ENCODE data around the gene NFE2L1.

The NFE2L1 gene

DNA sequence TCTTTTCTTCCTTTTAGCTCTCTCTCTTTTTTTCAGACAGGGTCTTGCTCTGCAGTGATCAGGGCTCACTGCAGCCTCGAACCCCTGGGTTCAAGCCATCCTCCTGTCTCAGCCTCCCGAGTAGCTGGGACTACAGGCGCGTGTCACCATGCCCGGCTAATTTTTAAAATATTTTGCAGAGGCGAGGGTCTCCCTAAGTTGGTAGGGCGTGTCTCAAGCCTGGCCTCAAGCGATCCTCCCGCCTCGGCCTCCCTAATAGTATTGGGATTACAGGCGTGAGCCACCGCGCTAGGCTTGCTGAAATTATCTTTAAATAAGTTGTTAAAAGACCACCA, 58.6 kb downstream of the NFE2L1 start:
- Histone ChIP-seq H3K27ac (ENCODE audit: low read length) (no peak overlapping the region), H3K27me3 (ENCODE audit: control insufficient read depth, insufficient read depth, low read length) (no peaks in the 10 kb centered on the region), H3K4me1 (ENCODE audit: control insufficient read depth, low read depth, low read length) (no peaks in the 10 kb centered on the region), H3K4me3 (ENCODE audit: low read length) (peak overlapping the region; percentile 93), H3K36me3 (ENCODE audit: control insufficient read depth, low read depth, low read length) (no peaks in the 10 kb centered on the region), H3K9ac (ENCODE audit: low read length) (peak overlapping the region; percentile 89), H3K9me3 (ENCODE audit: control insufficient read depth, low read depth, low read length) (no peaks in the 10 kb centered on the region)

DNA sequence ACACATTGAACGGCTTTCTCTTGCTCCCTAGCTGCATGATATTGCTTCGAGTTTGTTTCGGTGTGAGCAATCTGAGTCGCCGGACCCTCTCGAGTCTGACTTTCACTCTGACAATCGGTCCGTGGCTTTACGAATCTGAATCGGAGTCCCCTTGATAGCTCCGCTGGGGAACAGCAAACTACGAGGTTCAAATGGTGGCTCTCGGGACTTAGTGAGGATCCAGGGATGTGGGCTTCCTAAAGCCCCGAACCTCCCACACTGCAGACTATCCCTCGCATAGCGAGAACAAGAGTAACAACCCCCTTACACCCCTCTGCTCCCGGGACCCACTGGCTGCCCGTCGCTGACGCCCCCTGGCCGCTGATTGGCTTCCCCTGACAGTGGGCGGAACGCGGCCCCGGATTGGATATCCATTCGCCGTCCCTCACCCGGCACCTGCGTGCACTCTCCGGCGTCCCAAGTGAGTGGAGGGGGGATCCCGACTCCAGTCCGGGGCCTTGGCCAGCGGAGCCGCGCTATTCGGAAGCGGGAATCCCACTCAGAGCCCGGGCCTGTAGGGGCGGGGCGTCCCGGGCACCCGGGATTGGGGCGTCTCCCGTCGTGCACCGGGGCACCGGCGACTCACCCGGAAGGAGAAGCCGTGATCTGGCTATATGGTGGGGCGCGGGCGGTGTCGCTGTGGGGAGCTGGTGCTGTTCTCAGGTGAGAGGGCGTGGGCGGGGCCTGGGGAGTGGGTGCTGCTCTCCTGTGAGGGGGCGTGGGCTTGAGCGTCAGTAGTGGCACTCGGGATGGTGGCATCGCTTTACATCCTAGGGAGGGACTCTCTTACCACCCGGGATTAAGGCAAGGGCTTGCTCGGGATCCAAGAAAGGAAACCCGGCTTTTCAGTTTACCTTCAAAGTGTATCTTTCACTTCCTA, 59.2 kb downstream of the NFE2L1 start, which contains the start of gene SNX11:
Gene SNX11, plus strand, starts transcription at position 630 of the 919 bp plus-strand sequence. CDS start 4,278 bp downstream, outside the sequence.
- Histone ChIP-seq H3K27me3 (ENCODE audit: control insufficient read depth, insufficient read depth, low read length) (no peaks in the 10 kb centered on the region), H3K27ac (ENCODE audit: low read length) (peak within 1 kb of the TSS; percentile 46), H3K9me3 (ENCODE audit: control insufficient read depth, low read depth, low read length) (no peaks in the 10 kb centered on the region), H3K4me1 (ENCODE audit: control insufficient read depth, low read depth, low read length) (no peaks in the 10 kb centered on the region), H3K36me3 (ENCODE audit: control insufficient read depth, low read depth, low read length) (no peaks in the 10 kb centered on the region), H3K9ac (ENCODE audit: low read length) (peak within 1 kb of the TSS; percentile 89), H3K4me3 (ENCODE audit: low read length) (peak within 1 kb of the TSS; percentile 93)

DNA sequence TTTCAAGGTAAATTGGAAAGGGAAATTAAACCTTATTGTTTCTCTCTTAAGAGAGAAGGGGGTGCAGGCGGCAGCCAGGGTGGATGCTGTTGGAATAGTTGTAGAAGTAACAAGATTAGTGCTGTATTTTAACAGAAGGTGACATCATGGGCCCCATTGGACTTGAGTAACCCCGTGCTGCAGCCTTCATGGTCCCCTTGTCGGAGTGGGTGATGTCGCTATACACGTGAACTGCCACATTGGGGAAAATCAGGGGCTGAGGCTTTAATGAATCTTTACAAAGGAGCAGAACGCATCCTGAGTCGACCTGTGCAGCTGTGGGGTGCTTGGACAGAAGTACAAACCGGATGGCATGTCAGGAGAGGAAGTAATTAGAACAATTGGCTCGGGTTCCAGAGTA, 62.6 kb downstream of the NFE2L1 start:
- H3K9me3 ChIP-seq (ENCODE audit: control insufficient read depth, low read depth, low read length), result no peaks in the 10 kb centered on the region
- peaks cover 6% of the 10 kb centered on the region for H3K36me3 ChIP-seq (ENCODE audit: control insufficient read depth, low read depth, low read length)
- no peaks in the 10 kb centered on the region for H3K27me3 ChIP-seq (ENCODE audit: control insufficient read depth, insufficient read depth, low read length)
- no peak overlapping the region for H3K4me3 ChIP-seq (ENCODE audit: low read length)
- no peak overlapping the region for H3K27ac ChIP-seq (ENCODE audit: low read length)
- no peak overlapping the region for H3K9ac ChIP-seq (ENCODE audit: low read length)
- no peaks in the 10 kb centered on the region for H3K4me1 ChIP-seq (ENCODE audit: control insufficient read depth, low read depth, low read length)
